Measurements from ENCODE around the gene GPR85. TPM values are rescaled to one million over a fixed set of nuclear protein-coding genes. Genes with fewer than 3 reads are reported as not detected.
A peak's percentile ranks its signal among the peaks of the same experiment; 100 is the strongest.

GPR85 gene, protein sequence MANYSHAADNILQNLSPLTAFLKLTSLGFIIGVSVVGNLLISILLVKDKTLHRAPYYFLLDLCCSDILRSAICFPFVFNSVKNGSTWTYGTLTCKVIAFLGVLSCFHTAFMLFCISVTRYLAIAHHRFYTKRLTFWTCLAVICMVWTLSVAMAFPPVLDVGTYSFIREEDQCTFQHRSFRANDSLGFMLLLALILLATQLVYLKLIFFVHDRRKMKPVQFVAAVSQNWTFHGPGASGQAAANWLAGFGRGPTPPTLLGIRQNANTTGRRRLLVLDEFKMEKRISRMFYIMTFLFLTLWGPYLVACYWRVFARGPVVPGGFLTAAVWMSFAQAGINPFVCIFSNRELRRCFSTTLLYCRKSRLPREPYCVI
- total RNA-seq (2.1 and 9.2 TPM in 2 replicates), polyA plus RNA-seq (3.0 and 6.9 TPM in 2 replicates), polyA minus RNA-seq (ENCODE audit: low replicate concordance) (1.6 and 3.5 TPM in 2 replicates)
- 2.0 and 4.2 TPM in 2 replicates for polyA plus RNA-seq (2012)

DNA sequence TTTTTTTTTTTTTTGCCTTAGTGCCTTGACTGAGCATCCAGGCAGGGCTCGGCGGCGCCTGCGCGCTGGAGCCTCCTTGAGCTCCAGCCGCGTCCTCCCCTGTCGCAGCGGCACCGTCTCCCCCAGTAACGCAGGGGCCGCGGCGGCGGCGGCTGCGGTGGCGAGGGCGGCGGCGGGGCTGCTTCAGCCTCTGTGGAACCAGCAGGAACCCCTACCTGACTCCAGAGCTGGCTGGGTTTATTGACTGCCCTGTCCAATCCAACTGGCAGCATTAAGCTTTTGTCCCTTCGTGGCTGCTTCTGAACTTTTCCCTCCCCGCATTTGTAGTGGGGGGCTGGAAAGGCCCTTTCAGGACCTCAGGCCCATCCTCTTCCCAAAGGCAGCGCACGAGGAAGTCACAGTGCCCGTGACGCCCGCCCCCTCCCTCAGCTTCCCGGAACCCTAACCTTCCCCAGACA is at the start of gene GPR85:
TSS of gene GPR85 (minus strand) at position 397 of the 458 bp plus-strand sequence. CDS start 2,106 bp downstream, outside the sequence.
- peak within 1 kb of the TSS; percentile 92 for H3K27ac ChIP-seq (ENCODE audit: insufficient read depth, low read length)

DNA sequence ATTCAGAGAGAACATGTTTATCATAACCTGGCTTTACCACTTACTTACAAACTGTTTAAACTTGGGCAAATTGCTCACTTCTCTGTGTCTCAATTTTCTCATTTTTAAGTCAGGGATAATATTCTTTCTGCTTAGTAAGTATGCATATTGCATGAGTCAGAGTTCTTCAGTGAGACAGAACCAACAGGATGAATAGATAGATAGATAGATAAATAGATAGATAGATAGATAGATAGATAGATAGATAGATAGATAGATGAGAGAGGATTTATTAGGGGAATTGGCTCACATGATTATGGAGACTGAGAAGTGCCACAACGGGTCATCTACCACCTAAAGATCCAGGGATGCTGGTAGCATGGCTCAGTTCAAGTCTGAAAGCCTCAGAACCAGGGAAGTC is 47.4 kb upstream of the GPR85 start:
- TF ChIP-seq EZH2 (IDR thresholded peaks at IDR 0.05; ENCODE audit: low read length, missing control alignments): no peak
- TF ChIP-seq, protein P1, sequence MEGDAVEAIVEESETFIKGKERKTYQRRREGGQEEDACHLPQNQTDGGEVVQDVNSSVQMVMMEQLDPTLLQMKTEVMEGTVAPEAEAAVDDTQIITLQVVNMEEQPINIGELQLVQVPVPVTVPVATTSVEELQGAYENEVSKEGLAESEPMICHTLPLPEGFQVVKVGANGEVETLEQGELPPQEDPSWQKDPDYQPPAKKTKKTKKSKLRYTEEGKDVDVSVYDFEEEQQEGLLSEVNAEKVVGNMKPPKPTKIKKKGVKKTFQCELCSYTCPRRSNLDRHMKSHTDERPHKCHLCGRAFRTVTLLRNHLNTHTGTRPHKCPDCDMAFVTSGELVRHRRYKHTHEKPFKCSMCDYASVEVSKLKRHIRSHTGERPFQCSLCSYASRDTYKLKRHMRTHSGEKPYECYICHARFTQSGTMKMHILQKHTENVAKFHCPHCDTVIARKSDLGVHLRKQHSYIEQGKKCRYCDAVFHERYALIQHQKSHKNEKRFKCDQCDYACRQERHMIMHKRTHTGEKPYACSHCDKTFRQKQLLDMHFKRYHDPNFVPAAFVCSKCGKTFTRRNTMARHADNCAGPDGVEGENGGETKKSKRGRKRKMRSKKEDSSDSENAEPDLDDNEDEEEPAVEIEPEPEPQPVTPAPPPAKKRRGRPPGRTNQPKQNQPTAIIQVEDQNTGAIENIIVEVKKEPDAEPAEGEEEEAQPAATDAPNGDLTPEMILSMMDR (conservative IDR thresholded peaks at IDR 0.05 in 1 of 2, IDR thresholded peaks at IDR 0.05 in 1 of 2; ENCODE audit: low read depth in 1 of 2, low read length in 2 of 2): no peak
- Histone ChIP-seq H3K4me1 (ENCODE audit: control insufficient read depth, extremely low read depth, insufficient read depth, low read length) (no peaks in the 10 kb centered on the region), H3K9ac (ENCODE audit: insufficient read depth, low read length) (no peak overlapping the region), H3K4me3 (replicated peaks in 1 of 4; ENCODE audit: control extremely low read depth in 1 of 4, insufficient read depth in 1 of 4, low read depth in 3 of 4, low read length in 4 of 4) (no peak overlapping the region), H4K20me1 (ENCODE audit: control insufficient read depth, extremely low read depth, insufficient read depth, low read length) (no peaks in the 10 kb centered on the region), H2AFZ (ENCODE audit: low read length) (no peak overlapping the region), H3K9me3 (ENCODE audit: control insufficient read depth, insufficient read depth, low read depth, low read length) (no peaks in the 10 kb centered on the region), H3K79me2 (ENCODE audit: control insufficient read depth, insufficient read depth, low read length) (no peaks in the 10 kb centered on the region), H3K27ac (ENCODE audit: insufficient read depth, low read length) (no peak overlapping the region), H3K36me3 (ENCODE audit: control insufficient read depth, insufficient read depth, low read length) (no peaks in the 10 kb centered on the region), H3K4me2 (ENCODE audit: extremely low read depth, insufficient read depth, low read length) (no peak overlapping the region), H3K27me3 (ENCODE audit: control insufficient read depth, insufficient read depth, low read length) (no peaks in the 10 kb centered on the region)
- DNase-seq (ENCODE audit: low read depth in 2 of 2): no peak

More for the DNA sequence above, at the start of gene GPR85:
- peak within 1 kb of the TSS; percentile 95 for H2AFZ ChIP-seq (ENCODE audit: low read length)
- H3K9ac ChIP-seq (ENCODE audit: insufficient read depth, low read length): peak within 1 kb of the TSS; percentile 71
- H3K36me3 ChIP-seq (ENCODE audit: control insufficient read depth, insufficient read depth, low read length): no peaks in the 10 kb centered on the region
- no peaks in the 10 kb centered on the region for H3K9me3 ChIP-seq (ENCODE audit: control insufficient read depth, insufficient read depth, low read depth, low read length)
- H3K4me2 ChIP-seq (ENCODE audit: extremely low read depth, insufficient read depth, low read length): peak within 1 kb of the TSS; percentile 71
- H4K20me1 ChIP-seq (ENCODE audit: control insufficient read depth, extremely low read depth, insufficient read depth, low read length): no peaks in the 10 kb centered on the region
- H3K27me3 ChIP-seq (ENCODE audit: control insufficient read depth, insufficient read depth, low read length): no peaks in the 10 kb centered on the region
- peak within 1 kb of the TSS; percentile 49 to 77 (median 62) for H3K4me3 ChIP-seq (replicated peaks in 1 of 4; ENCODE audit: control extremely low read depth in 1 of 4, insufficient read depth in 1 of 4, low read depth in 3 of 4, low read length in 4 of 4)
- H3K79me2 ChIP-seq (ENCODE audit: control insufficient read depth, insufficient read depth, low read length): no peaks in the 10 kb centered on the region
- TF ChIP-seq EZH2 (IDR thresholded peaks at IDR 0.05; ENCODE audit: low read length, missing control alignments): no peak
- TF ChIP-seq, protein P1 (conservative IDR thresholded peaks at IDR 0.05 in 1 of 2, IDR thresholded peaks at IDR 0.05 in 1 of 2; ENCODE audit: low read depth in 1 of 2, low read length in 2 of 2): no peak
- no peaks in the 10 kb centered on the region for H3K4me1 ChIP-seq (ENCODE audit: control insufficient read depth, extremely low read depth, insufficient read depth, low read length)
- peak; percentile 73 to 74 for DNase-seq (ENCODE audit: low read depth in 2 of 2)

DNA sequence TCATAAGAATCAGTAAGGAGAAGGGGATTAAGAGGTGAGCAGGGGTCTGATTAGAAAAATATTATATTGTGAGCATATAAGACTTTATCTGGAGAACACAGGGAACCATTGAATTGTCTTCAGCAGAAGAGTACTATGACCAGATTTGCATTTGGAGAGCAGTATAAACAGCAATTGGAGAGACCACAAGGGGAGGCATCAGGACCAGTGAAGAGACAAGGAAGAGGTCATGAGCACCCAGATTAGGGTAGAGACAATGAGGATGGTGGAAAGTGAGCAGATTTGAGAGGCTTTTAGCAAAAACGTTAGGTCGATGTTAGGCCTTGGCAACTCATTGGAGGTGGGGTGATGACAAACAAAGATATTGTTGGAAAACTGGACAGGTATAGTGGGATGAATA is 44.7 kb upstream of the GPR85 start:
- TF ChIP-seq, protein P1 (conservative IDR thresholded peaks at IDR 0.05 in 1 of 2, IDR thresholded peaks at IDR 0.05 in 1 of 2; ENCODE audit: low read depth in 1 of 2, low read length in 2 of 2): no peak
- TF ChIP-seq EZH2 (IDR thresholded peaks at IDR 0.05; ENCODE audit: low read length, missing control alignments): no peak
- Histone ChIP-seq H3K4me1 (ENCODE audit: control insufficient read depth, extremely low read depth, insufficient read depth, low read length) (no peaks in the 10 kb centered on the region), H3K4me3 (replicated peaks in 1 of 4; ENCODE audit: control extremely low read depth in 1 of 4, insufficient read depth in 1 of 4, low read depth in 3 of 4, low read length in 4 of 4) (no peak overlapping the region), H4K20me1 (ENCODE audit: control insufficient read depth, extremely low read depth, insufficient read depth, low read length) (no peaks in the 10 kb centered on the region), H3K27ac (ENCODE audit: insufficient read depth, low read length) (no peak overlapping the region), H3K27me3 (ENCODE audit: control insufficient read depth, insufficient read depth, low read length) (no peaks in the 10 kb centered on the region), H3K79me2 (ENCODE audit: control insufficient read depth, insufficient read depth, low read length) (no peaks in the 10 kb centered on the region), H2AFZ (ENCODE audit: low read length) (no peak overlapping the region), H3K4me2 (ENCODE audit: extremely low read depth, insufficient read depth, low read length) (no peak overlapping the region), H3K9me3 (ENCODE audit: control insufficient read depth, insufficient read depth, low read depth, low read length) (no peaks in the 10 kb centered on the region), H3K36me3 (ENCODE audit: control insufficient read depth, insufficient read depth, low read length) (no peaks in the 10 kb centered on the region), H3K9ac (ENCODE audit: insufficient read depth, low read length) (no peak overlapping the region)
- DNase-seq (ENCODE audit: low read depth in 2 of 2): no peak
